Sigmoid colon (tissue), 4 donors: ENCODE data around the gene SLC7A6OS.

Experiments
- CTCF ChIP-seq, 4 experiments: fragments of 450-650 bp in 3 of 4; fragments of 200-600 bp in 1 of 4; IDR thresholded peaks; one replicate each; pipeline ENCODE4 v1.5.1; 2016 to 2019; ENCODE audit warnings: antibody characterized with exemption in 4 of 4, mild to moderate bottlenecking in 3 of 4, moderate library complexity in 2 of 4
- POLR2A ChIP-seq, 2 donors: fragments of 450-650 bp; IDR thresholded peaks; one replicate each; pipeline ENCODE4 v1.6.1; 2016; ENCODE audit warnings: antibody characterized with exemption in 2 of 2, mild to moderate bottlenecking in 2 of 2, moderate library complexity in 2 of 2
- POLR2AphosphoS5 ChIP-seq, 4 donors: sonication (generic); formaldehyde crosslinking; IDR thresholded peaks; one replicate each; pipeline ENCODE4 v1.6.1; 2017; ENCODE audit warnings: antibody characterized with exemption in 4 of 4

- TF ChIP-seq CTCF (IDR thresholded peaks at IDR 0.05) (no peak), POLR2A (IDR thresholded peaks at IDR 0.05) (no peak), POLR2AphosphoS5 (IDR thresholded peaks at IDR 0.05) (no peak)
These were observed 35.0 kb downstream of the SLC7A6OS start for GRCh38 chr16:68275611-68276191.
